Stimulated activated CD4-positive, alpha-beta T cell treated with anti-CD3 and anti-CD28 coated beads, Interleukin-15, amount 100 ng/mL, for 1 hour (primary cell): ENCODE results near the gene DDX1.

Experiments used
- DNase-seq, 2 donors: peaks; one replicate each; pipeline ENCODE4 v3.0.0-alpha.2; 2020; ENCODE audit warnings: low read depth in 1 of 2, low spot score in 1 of 2

The DDX1 gene

DNA sequence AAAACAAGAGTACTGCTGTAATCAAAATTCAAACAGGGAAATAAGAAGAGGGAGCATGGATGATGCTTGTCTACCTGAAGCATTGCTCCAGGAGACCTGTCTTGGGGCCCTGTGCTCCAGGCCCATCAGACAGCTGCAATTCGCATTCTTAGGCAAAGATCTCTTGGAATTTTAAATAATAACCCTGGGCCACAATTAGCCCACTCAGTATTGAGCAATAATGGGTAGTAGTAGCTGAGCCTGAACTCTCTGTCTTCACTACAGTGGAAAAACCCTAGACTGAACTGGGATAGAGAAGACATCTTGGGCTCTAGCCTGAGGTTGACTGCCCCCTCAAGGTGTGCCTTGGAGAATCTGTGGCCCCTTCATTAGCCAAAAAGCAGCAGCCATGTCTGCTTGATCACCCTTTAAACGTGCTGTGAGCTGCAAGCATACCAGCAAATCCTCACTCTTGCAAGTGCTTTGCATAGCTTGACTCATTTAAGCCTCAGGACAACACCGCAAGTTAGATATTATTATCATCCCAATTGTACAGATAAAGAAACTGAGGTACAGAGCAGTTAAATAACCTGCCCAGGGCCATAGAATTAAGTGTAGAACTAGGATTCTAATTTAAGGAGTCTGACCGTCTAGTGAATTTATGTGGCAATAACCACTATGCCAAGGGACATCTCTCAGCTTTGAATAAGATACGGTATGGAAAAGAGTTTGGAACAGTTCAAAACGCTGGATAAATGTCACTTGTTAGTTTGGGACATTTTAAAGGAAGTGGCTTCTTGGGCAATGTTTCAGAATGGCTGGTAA lies 69.0 kb downstream of the DDX1 start:
- DNase-seq = no peak

GRCh38 chr2:15661295-15661569 lies 69.6 kb downstream of the DDX1 start:
- no peak for DNase-seq

DNA sequence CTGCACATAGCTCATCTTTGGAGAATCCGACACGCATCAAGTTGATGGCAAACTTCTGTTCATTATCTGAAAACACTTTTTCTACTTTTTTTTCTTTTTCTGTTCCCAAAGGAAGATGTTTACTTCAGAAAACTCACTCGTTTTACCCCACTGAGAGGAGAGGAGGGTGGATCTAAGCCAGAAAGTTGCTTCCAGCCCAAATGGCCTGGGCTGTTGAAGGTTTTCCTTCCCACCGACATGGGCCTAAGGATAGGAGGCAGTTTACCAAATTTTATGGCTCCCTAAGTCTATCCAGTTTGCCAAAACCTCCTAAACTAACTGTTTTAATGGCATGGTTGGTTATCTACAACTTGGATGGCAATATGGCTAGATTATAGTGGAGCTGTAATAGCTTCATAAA lies 70.4 kb downstream of the DDX1 start:
- DNase-seq = no peak

DNA sequence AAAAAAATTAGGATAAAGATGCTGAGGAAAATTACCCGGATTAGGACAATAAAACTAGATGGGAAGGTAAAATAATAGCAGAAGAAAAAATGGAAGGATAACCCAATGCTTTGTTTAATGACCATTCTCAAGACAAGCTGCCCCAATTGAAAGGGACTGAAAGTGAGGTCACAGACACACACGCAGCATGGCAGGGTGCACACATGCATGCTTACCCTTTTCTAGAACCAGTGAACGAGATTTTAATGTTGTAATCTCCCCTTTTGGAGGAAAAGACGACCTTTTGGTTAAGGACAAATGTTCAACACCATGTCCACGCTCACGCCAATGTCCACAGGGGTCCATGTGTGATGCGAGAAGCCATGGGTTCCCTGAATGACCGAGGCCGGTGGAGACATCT lies 70.9 kb downstream of the DDX1 start:
- DNase-seq = no peak

GRCh38 chr2:15663802-15664201 lies 72.1 kb downstream of the DDX1 start:
- DNase-seq = no peak

GRCh38 chr2:15664273-15665066 lies 72.8 kb downstream of the DDX1 start:
- DNase-seq = no peak

GRCh38 chr2:15665067-15665942 lies 73.6 kb downstream of the DDX1 start:
- DNase-seq = no peak

DNA sequence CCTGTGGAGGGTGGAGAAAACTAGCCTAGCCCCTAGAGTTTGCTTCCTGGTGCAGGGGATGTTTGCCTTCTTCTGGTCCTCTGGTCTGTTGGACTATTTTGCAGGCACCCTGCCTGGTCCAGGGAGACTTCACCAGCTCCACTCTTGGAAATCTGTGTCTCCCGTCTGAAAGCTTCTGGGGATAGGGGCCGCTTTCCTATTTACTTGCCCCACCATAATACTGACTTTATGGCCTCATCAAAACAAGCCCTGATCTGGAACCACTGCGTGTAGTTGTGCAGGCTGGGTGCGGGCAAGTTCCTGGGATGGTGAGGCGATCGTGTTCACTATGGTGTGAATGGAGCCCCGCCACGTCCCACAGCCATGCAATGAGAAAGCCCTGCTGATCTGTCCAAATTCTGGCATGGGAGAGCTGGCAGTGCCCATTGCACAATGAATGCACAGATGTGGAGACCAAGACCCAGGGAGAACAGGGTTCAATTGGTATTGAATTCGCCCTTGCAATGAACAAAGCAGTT lies 74.3 kb downstream of the DDX1 start:
- DNase-seq = no peak

DNA sequence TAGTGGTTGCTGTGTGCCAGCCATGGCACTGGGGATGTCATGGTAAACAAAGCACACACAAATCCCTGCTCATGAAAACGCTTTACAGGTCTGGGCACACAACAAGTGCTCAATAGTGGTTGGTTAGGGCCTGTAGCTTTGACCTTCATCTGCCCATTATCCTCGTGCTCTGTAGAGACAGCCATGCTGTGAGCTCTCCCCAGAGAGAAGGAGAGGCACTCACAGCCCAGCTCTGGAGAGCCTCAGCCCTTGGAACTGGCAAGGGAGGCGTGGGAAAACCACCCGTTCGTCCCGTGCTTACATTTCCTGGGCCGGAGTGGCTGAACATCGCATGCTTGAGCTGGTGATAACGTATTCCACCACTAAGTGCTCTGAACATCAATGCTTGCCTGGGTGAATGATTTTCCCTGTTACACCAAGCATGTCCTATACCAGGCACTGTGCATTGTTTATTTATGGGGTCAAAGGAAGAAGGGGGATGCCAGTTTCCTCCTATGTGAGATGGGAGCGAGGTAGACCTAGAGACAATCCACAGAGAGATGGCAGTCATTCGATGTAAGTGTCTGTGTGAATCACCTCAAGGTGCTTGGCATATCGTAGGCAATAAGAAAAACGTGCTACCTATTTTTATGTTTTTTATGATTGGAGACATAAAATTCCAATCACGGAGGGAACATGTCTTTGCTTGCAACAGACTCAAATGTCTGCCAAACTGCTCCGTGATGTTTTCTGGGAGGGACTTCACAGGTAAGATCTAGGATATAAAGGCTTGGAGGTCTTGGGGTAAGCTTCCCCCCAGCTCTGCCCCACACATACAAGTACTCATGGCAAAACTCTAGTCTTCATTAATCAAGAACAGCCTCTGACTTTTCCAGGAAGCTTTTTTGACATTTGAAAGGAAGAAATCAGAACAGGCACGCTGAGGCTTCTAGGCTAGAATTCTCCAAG lies 75.5 kb downstream of the DDX1 start:
- no peak for DNase-seq

GRCh38 chr2:15667809-15668556 lies 76.3 kb downstream of the DDX1 start:
- no peak for DNase-seq

DNA sequence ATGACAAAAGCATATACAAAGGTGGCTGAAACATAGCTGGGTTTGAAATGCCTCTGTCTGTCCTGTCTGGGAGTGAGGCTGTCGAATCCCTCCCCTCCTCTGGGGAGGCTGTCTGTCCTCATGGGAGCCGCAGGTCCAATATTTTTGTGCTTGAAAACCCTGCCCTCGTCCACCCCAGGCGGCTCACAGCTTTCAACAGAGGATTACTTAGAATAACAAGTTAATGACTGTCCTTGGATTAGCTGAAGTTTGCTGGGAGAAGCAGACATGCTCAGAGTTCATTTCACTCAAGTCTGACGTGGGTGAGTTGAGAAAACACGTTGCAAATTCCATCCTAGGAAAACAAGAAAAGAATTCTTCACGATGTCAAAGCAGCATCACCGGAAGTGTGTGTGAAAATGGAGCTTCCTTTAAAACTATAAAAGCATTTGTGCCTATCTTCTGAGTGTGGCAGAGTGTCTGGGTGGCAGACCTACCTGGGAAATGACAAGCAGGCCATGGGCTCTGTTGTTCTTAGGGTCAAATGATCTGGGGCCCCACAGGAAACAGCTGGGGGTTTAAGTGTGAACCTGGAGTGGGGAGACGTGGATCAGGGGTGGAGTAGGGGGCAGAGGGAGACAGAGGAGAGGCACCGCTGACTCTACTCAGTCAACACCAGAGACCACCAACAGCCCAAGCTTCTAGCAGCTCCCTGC lies 77.1 kb downstream of the DDX1 start:
- DNase-seq = no peak

DNA sequence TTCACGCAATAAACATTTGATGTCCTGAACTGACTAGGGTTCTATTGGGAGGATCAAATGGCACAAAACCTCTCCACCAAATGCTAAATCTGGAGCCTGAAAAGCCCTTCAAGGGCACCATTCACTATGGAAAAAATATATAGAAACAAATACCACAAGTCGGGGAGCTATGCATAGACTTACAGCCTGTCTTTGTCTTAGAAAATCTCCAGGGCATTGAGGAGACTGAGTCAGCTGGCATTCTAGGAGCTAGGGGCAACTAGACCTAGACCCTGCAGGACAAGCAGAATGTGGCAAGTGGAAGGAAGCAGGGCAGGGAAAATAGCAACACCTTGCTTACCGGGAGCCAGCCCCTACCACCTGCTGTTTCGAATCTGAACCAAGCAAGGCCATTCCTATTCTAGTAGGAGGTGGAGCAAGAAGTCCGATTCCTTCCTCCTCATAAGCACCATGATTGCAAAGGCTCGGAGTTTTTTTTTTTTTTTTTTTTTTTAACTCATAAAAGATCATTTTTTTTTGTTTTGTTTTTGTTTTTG lies 77.8 kb downstream of the DDX1 start:
- DNase-seq = no peak

DNA sequence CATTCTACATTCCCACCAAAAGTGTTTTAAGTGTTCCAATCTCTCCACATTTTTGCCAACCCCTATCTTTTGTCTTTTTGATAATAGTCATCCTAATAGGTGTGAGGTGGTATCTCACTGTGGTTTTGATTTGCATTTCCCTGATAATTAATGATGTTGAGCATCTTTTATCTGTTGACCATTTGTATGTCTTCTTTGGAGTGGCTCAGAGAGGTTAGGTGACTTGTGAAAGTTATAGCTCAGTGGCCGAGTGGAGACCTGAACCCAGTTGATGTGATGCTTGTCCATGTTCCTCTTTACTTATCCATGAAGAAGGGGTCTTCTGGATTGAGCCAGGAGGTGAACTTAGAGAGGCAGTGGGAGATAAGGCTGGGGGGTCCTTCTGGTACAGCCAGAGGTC lies 78.8 kb downstream of the DDX1 start:
- DNase-seq = no peak

DNA sequence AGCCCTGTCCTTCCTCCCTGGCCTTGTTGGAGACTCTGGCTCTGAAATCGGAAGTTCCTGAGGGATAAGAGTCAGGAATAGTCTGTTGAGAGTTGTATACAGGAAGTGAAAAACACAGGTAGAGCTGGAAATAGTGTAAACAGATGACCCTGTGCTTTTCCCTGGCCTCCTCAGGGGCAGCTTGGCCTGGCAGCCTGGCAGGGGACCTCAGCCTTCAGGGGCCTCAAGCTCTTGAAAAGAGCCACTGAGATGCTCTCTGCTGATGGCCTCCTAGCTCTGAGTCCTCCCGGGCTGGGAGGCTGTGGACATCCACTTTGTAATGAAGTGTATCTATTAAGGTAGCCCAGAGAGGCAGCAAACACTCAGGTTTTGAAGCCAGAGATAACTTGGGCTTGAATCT lies 79.3 kb downstream of the DDX1 start:
- no peak for DNase-seq

- DNase-seq = no peak
Measured at GRCh38 chr2:15671409-15671808, 79.7 kb downstream of the DDX1 start.

- no peak for DNase-seq
Measured at GRCh38 chr2:15671842-15672815, 80.5 kb downstream of the DDX1 start.

GRCh38 chr2:15672961-15673918 lies 81.6 kb downstream of the DDX1 start:
- DNase-seq = no peak
